ENCODE data around the gene MYO5A.
"Not testable (repeated sequence)": the region's sequence is repeated elsewhere in the genome, so short reads cannot be mapped to it uniquely, and the experiment has no call there.

MYO5A gene

DNA sequence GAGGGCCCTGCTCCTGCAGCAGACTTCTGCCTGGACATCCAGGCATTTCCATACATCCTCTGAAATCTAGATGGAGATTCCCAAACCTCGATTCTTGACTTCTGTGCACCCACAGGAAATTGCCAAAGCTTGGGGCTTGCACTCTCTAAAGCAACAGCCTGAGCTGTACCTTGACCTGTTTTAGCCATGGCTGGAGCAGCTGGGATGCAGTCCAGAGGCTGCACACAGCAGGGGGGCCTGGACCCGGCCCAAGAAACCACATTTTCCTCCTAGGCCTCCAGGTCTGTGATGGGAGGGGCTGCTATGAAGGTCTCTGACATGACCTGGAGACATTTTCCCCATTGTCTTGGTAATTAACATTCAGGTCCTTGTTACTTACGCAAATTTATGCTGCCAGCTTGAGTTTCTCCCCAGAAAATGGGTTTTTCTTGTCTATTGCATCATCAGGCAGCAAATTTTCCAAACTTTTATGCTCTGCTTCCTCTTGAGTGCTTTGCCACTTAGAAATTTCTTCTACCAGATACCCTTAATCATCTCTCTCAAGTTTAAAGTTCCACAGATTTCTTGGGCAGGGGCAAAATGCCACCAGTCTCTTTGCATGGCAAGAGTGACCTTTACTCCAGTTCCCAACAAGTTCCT is 11.8 kb upstream of the MYO5A start:
- no peak for DNase-seq (ENCODE audit: low read depth)

DNA sequence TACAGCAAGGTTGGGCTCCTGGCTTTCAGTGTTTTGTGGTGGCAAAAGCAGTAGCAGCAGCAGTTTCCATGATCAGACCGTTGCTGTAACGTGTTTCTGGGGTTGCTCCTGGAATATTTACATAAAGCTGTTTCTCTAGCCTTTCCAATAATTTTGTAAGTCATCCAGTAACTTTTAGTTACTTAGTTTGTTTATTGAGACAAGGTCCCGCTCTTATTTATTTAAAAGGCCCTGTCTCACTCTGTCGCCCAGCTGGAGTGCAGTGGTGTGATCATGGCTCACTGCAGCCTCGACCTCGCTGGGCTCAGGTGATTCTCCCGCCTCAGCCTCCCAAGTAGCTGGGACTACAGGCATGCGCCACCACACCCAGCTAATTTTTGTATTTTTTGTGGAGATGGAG is 8.8 kb upstream of the MYO5A start:
- no peak for DNase-seq (ENCODE audit: low read depth)

DNA sequence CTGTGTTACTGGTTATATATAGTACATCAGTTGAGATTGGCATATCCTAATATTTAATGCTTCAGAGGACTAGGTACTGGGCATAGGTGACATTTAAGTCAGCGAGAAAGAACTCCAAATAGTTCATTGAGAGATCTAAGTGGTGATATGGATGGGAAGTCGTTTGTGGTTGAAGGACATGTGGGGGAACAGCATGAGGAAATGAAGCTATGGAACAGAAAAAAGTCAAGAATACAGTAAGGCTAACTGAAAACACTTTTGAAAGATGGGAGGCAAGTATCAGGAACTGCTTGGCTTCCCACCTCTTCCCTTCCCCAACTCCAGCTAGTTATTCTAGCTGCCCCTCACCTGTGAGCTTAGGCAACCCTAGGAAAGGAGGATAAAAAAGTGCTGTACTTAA is 3.7 kb upstream of the MYO5A start:
- no peak for DNase-seq (ENCODE audit: low read depth)

DNA sequence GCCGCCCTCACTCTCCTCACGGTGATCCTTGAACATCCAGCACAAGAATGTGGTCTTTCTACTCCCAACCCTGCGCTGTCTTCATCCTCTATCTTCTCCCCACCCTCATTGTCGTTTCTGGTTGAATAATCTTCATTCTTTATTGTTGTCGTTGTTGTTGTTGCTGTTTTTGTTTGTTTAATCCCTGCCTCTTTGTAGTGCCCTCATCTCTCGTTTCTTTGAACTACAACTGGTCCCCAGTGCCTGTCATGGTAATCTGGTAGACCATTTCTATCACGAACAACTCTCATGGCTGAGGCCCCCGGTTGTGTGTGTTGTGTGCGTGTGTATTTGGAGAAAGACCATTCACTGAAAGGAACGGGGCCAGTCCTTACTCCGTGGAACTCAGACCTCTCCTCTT is 1.3 kb upstream of the MYO5A start:
- DNase-seq (ENCODE audit: low read depth) = no peak

DNA sequence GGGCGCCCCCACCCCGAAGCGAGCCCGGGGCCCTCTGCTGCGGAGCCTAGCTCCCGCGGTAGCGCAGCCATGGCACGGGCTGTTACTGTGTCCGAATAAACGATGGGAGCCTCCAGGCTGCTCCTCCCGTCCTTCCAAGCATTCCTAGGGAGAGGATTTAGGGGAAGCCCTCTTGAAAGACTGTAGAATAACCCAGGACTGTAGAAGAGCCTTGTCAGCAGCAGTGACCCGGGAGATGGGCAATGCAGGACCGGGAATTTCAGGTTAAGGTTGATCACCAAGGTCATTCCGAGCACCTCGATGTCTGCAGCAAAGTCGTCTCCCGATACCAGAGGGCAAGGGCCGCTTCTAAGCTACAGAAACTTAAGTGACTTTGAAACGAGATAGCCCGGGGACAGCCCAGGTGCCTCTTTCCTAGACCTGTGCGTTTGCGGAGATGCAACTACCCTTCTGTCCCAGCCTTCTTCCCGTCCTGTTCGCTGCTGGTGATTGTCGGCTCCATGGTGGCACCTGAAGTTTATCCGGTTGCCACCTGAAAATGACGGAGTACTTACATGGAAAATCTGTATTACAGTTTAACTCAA is 753 bp upstream of the MYO5A start:
- no peak for DNase-seq (ENCODE audit: low read depth)

DNA sequence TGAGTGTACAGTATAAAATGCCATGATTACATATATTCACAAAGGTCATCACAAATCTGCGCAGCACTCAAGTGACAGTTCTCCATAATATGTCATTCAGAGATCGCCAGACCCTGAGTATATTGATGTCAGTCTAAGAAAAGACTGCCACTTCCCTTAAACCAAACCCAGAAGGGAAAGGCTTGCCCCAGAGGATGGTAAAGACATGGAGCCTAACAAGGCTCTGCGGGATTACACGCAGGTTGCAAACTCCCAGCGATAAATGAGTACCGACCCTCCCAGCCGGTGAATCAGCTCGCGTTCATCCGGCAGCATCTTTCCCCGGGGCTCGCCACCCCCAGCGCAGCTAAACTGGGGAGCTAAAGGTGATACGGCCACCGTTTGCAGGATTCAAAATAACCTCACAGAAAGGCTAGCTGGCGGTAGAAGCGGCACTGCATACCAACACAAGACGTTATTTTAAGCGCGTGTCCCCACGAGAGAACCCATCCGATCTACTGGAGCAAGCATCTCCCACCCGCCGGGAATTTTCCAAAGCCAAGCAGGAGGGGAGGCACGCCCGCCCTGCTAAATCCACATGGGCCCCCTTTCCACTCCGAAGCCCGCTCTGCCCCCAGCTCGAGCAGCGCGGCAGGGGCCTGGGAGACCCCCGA is 643 bp downstream of the MYO5A start:
- DNase-seq (ENCODE audit: low read depth) = no peak

DNA sequence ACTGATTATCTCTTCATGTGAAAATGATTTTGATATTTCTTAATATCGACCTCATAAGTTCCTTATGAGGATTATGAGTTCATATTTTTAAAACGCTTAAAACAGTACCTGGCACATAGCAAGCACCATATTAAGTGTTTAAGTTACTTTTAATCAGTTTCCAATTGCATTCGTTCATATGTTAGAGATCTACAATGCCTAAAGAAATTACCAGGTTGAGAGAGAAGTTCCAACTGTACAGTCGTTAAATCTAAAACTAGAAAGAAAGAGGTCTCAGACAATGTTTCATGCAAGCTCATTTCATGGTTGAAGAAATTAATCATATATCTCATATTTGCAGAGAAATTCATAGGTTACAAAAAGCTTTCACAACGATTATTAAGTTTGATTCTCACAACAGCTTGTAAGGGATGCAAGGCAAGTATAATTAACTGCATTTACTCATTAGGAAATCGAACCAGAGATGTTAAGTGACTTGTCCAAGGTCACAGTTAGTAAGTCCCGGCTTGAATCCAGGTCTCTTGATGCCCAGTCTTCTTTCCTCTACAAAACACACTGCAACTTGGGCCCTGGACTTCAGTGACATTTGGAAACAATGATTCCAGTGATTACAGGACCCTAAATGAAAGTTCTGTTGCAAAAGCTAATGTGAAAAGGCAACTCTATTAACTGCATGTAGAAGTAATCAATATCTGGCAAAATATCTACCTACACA is 1.3 kb downstream of the MYO5A start:
- DNase-seq (ENCODE audit: low read depth) = no peak

DNA sequence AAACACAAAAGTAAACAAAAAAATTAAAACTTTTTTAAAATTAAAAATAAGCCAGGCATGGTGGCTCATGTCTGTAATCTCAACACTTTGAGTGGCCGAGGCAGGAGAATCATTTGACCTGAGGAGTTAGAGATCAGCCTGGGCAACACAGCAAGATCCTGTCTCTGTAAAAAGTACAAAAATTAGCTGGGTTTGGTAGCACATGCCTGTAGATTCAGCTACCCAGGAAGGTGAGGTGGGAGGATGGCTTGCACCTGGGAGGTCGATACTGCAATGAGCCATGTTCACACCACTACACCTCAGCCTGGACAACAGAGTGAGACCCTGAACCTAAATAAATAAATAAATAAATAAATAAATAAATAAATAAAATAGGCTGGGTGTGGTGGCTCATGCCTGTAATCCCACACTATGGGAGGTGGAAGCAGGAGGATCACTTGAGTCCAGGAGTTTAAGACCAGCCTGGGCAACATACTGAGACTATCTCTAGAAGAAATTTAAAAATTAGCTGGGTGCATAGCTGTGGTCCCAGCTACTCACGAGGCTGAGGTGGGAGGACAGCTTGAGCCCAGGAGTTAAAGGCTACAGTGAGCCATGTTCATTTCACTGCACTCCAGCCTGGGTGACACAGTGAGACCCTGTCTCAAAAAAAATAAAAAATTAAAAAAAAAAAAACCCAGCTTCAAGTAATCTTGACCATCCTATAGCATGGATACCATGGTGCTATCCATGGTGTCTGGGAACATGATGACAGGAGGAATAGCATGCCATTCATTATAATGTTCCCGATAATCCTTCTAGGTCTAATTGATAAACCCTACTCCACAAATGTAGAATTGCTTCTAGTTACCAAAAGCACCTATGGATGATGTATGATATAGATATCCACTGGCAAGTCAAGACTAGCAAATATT is 4.2 kb downstream of the MYO5A start:
- DNase-seq (ENCODE audit: low read depth) = no peak

DNA sequence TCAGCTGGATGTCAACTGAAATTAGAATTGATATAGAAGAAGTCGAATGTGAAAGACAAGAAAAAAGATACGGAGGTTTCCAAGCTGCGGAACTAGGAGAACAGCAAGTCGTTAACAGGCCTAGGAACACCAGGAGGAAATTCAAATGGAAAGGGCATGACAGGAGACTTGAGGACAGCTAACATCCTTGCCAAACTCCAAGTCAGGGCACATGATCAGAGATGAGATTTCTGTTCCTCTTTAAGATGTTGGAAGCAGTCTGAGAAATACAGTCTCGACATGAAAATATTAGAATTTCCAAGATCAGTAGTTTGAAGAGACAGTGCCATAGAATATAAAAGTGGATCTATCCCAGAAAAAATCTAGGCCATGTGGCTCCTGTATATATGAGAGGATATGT is 5.0 kb downstream of the MYO5A start:
- DNase-seq (ENCODE audit: low read depth) = no peak

DNA sequence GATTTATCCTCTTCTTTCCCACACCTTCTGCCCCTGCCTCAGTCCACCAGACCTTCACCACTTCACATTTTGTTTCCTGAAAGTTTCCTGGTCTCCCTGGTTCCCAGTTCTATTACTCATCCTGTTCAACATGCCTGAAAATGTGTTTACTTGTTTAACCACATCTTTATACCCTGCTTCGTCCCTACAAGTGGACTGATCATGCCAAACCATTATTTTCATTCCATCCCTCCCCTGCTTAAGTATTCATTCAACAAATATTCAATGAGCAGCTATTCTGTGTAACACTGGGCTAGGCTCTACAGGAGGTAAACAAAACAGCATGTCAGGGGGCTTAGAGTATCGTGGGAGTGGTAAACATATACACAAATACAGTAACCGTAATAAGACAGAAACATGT is 5.5 kb downstream of the MYO5A start:
- DNase-seq (ENCODE audit: low read depth) = no peak

DNA sequence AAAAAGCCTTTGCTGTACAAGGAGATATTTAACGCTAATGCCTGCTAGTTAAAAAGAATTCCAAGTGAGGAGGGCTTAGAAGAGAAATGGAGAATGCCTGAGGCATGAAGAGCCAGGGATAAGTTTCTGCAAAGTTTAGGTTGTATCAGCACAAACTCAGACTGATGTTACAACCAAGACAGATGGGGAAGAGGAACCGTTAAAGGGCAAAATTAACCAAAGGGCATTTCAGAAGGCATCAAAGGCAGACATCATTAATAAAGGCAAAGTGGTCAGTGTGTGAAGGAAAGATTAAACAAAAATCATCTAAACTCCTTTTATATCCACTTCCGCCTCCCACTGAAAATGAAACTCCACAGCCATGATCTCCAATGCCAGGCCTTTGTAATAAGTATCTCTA is 7.0 kb downstream of the MYO5A start:
- DNase-seq (ENCODE audit: low read depth) = no peak

DNA sequence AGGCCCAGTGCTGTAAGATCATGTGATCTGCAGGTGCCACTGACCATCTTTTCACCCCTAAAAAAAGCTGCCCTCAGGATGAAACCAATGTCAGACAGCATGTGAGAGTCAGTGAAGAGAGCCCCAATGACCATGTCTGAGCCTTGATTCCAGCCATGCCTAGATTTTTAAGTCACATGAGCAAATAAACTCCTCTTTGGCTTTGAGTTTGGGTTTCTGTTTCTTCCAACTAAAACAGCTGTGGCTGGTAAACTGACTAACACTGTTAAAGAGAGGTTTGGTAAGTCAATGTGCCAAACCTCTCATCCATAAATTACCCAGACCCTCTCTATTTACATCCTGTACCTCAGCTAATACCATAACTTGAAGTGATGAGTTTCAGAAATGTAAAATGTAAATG is 8.3 kb downstream of the MYO5A start:
- no peak for DNase-seq (ENCODE audit: low read depth)

DNA sequence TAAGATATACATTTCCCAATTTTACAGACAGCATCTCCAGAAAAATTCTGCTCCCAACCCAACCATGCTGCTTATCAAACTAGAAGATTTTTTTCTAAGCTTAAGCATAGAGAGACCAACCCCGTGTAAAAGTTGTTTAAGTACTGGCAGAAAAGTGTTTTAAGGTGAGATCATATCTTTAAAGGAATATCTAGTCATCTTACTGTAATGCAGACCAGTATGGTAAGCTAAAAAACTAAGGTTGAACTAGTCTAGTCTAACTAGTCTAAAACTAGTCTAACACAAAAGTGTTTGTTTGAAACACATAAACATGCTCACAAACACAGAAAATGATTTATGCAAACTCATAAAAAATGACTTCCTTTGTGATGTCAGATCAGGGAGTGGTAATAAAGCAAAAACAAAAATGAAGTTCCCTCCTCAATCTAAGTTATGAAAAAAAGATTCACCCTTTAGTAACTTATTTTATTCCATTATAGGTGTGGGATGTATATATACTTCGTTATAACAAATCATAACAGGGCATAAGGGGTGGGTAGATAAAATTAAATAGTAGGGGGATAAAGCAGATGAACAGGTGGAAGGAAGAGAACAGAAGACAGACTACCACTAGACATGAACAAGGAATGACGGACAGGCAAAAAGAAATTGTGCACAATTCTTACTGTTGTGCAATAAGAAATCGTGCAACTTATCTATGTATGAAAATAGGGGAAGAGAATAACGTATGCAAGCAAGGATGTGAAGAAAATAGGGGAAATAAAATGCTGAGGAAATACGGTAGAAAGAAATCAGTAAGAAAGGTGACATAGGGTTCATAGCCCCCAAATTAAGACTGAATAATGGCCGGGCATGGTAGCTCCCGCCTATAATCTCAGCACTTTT is 10.0 kb downstream of the MYO5A start:
- DNase-seq (ENCODE audit: low read depth) = no peak

DNA sequence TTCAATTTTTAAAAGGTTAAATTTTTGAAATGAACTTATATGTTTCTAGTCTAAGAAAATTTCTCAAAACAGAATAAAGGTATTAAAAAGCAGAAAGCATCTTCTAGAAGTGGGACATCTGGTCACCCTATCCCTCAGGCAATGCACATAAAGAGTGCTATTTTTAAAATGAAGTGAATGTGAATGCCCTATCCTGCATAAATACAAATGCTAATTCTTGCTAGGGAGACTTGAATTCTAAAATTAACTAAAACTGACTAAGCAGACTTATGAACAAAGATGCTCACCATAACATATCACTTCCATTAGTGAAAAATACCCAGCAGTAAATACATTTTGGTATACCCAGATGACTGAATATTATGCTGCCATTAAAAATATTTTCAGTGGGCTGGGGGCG is 11.7 kb downstream of the MYO5A start:
- no peak for DNase-seq (ENCODE audit: low read depth)

DNA sequence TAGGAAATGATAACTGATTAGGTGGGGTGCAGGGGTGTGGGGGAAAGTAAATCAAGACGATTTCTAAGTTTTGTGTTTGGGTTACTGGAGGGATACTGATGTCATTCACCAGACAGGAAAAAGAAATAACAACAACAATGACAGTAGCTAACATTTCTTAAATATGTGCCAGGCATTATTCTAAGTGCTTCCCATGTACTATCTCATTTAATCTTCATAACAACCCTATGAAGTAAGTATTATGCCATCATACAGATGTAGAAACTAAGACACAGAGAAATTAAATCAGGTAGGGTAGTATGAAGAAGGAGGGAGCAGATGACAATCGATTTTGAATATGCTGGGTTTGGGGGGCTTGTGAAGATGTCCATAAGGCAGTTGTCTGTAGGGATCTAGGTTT is 13.3 kb downstream of the MYO5A start:
- no peak for DNase-seq (ENCODE audit: low read depth)

DNA sequence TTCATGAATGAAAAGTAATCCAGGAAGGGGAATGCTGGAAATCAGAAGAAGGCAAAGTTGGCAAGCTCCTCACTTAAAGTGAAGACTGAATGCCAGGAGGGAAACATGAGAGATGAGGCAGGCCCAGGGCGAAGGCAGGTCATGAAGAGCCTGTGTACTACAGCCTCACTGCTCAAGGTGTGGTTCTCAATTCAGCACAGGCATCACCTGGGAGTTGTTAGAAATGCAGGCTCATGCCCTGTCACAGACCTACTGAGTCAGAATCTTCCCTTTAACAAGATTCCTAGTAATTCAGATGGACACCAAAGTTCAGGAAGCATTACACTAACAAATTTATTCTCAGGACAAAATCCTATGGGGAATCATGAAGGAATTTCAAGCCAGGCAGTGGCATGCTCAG is 14.2 kb downstream of the MYO5A start:
- no peak for DNase-seq (ENCODE audit: low read depth)

DNA sequence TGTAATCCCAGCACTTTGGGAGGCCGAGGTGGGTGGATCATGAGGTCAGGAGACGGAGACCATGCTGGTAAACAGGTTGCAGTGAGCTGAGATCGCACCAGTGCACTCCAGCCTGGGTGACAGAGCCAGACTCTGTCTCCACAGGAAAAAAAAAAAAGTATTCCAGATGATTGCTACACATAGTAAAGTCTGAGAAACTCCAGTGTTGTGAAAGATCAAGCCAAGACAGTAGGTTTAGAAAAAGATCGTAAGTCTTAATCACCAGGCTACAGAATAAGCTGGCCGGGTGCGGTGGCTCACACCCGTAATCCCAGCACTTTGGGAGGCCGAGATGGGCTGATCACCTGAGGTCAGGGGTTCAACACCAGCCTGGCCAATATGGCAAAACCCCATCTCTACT is 15.8 kb downstream of the MYO5A start:
- DNase-seq (ENCODE audit: low read depth) = not testable (repeated sequence)

DNA sequence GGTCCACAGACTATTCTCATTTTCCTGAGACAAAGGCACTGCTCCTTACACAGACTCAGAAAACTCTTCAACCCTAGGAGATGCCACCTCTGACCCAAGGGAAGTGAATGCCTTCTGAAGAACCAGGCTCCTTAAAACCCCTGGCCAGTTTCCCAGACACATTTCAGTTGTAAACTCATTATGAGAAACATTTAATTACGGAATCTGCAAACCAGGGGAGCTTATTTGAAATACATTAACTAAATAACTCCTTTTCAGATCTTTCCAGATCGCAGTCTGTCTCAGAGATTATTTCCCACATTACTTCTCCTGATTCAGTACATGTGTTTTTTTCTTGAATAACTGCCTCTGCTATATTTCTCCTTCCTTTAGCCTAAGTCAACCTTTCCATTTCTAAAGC is 17.6 kb downstream of the MYO5A start:
- DNase-seq (ENCODE audit: low read depth) = no peak

DNA sequence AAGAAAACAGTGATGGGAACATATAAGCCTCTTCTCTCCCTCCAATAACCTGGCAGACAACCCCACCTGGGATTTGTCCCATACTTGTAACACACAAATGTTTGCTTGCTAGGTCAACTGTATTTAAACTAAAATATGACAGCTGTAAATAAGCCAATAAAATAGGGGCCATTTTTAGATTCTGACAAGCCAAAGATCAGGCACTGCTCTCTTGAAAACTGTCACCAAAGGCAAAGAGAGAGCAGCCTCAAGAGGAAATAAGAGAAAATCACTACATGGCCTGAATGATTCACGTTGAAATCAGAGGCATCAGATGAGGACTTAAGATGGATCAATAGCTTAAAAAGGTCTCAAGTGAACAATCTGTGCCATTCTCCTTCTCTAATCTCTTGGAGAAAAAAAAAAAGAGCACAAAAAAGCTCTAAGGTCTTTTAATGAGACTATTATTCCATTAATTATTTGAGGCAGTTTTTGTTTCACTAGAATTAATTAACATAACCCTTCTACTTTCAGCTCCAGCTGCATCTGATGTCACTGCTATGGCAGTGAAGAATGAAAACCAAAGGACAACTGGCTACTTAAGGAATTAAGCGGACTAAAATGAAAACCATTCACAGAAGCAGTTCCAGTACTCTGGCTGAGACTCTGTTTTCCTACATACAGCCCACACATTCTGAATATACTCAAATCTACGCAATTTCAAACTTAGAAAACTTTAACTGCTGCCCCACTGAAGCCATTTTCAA is 19.0 kb downstream of the MYO5A start:
- DNase-seq (ENCODE audit: low read depth) = no peak

DNA sequence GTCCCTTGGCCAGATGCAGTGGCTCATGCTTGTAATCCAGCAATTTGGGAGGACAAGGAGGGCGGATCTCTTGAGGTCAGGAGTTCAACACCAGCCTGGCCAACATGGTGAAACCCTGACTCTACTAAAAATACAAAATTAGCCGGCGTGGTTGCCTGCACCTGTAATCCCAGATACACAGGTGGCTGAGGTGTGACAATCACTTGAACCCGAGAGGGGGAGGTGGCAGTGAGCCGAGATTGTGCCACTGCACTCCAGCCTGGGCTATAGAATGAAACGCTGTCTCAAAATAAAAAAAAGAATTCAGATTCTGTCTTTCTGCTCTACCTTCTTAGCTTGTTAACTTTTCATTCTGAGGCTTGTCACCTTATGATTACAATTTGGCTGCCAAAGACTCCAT is 22.1 kb downstream of the MYO5A start:
- no peak for DNase-seq (ENCODE audit: low read depth)

Data from CMK (cell line).